GM20000 (cell line): Measurements from ENCODE around the gene REC114.

ENCODE experiments used
- DNase-seq: peaks from one replicate; pipeline ENCODE4 v3.0.0; 2012; ENCODE audit warnings: low spot score
- CTCF ChIP-seq: IDR thresholded peaks from 2 replicates; pipeline ENCODE4 v1.5.1; 2012; ENCODE audit warnings: mild to moderate bottlenecking, control low read depth; ENCODE audit errors: extremely low read depth, missing control alignments

REC114 gene

GRCh38 chr15:73600413-73601335, 157.7 kb downstream of the REC114 start:
- DNase-seq = no peak

GRCh38 chr15:73601451-73602445, 158.8 kb downstream of the REC114 start:
- DNase-seq = no peak
- TF ChIP-seq CTCF = no peak

More at GRCh38 chr15:73600413-73601335, 157.7 kb downstream of the REC114 start:
- TF ChIP-seq CTCF = no peak

- no peak for TF ChIP-seq CTCF
- DNase-seq = no peak
These were observed 159.5 kb downstream of the REC114 start for GRCh38 chr15:73602446-73602843.

GRCh38 chr15:73602992-73603391, 160.0 kb downstream of the REC114 start:
- no peak for DNase-seq
- no peak for TF ChIP-seq CTCF

GRCh38 chr15:73604477-73604876, 161.5 kb downstream of the REC114 start:
- no peak for DNase-seq
- no peak for TF ChIP-seq CTCF

GRCh38 chr15:73605759-73606436, 162.9 kb downstream of the REC114 start:
- TF ChIP-seq CTCF = no peak
- DNase-seq = no peak
